NB4 (cell line): Measurements from ENCODE around the gene PIP5K1A.
"Not testable (repeated sequence)": the region's sequence is repeated elsewhere in the genome, so short reads cannot be mapped to it uniquely, and the experiment has no call there.

Experiments
- DNase-seq: peaks from one replicate; pipeline ENCODE4 v3.0.0; 2010; ENCODE audit warnings: low read depth
- H3K4me3 ChIP-seq: one replicate; pipeline ENCODE4 v1.5.1; 2011; ENCODE audit warnings: mild to moderate bottlenecking, low read depth, low read length, moderate library complexity
- MYC ChIP-seq: IDR thresholded peaks from 2 replicates; pipeline ENCODE4 v1.6.1; 2011; ENCODE audit warnings: low read depth, low read length
- POLR2A ChIP-seq: IDR thresholded peaks from 2 replicates; pipeline ENCODE4 v1.6.1; 2011; ENCODE audit warnings: mild to moderate bottlenecking; ENCODE audit not compliant: insufficient read length; ENCODE audit errors: extremely low read depth
- TF ChIP-seq, protein P1 (sequence below): IDR thresholded peaks from 2 replicates; pipeline ENCODE4 v1.6.1; 2011; ENCODE audit warnings: low read depth, low read length
- TF ChIP-seq, protein P2 (sequence below): IDR thresholded peaks from one replicate; pipeline ENCODE4 v1.5.1; 2012; ENCODE audit warnings: low read depth, low read length

PIP5K1A gene

DNA sequence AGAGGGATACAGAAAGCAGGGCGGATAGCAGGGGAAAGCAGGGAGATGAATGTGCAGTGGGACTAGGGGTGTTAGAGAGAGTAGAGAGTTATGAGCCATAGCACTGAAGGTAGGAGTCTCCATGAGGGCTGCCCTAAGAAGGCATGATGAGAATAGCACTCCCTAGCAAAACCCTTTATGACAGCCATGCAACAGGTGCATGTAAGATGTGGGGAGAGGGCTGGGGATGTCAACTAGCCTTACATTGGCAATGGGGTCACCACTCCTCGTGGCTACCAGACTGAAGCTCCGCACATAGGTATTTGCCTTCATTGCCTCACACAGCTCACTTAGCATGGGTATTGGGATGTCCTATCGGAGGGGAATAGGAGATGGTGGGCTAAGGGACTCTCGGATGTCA is 27.2 kb upstream of the PIP5K1A start:
- DNase-seq = no peak
- H3K4me3 ChIP-seq = no peak overlapping the region
- no peak for TF ChIP-seq POLR2A
- TF ChIP-seq, protein P1, sequence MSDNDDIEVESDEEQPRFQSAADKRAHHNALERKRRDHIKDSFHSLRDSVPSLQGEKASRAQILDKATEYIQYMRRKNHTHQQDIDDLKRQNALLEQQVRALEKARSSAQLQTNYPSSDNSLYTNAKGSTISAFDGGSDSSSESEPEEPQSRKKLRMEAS = no peak
- TF ChIP-seq MYC = no peak
- TF ChIP-seq, protein P2, sequence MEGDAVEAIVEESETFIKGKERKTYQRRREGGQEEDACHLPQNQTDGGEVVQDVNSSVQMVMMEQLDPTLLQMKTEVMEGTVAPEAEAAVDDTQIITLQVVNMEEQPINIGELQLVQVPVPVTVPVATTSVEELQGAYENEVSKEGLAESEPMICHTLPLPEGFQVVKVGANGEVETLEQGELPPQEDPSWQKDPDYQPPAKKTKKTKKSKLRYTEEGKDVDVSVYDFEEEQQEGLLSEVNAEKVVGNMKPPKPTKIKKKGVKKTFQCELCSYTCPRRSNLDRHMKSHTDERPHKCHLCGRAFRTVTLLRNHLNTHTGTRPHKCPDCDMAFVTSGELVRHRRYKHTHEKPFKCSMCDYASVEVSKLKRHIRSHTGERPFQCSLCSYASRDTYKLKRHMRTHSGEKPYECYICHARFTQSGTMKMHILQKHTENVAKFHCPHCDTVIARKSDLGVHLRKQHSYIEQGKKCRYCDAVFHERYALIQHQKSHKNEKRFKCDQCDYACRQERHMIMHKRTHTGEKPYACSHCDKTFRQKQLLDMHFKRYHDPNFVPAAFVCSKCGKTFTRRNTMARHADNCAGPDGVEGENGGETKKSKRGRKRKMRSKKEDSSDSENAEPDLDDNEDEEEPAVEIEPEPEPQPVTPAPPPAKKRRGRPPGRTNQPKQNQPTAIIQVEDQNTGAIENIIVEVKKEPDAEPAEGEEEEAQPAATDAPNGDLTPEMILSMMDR = no peak

DNA sequence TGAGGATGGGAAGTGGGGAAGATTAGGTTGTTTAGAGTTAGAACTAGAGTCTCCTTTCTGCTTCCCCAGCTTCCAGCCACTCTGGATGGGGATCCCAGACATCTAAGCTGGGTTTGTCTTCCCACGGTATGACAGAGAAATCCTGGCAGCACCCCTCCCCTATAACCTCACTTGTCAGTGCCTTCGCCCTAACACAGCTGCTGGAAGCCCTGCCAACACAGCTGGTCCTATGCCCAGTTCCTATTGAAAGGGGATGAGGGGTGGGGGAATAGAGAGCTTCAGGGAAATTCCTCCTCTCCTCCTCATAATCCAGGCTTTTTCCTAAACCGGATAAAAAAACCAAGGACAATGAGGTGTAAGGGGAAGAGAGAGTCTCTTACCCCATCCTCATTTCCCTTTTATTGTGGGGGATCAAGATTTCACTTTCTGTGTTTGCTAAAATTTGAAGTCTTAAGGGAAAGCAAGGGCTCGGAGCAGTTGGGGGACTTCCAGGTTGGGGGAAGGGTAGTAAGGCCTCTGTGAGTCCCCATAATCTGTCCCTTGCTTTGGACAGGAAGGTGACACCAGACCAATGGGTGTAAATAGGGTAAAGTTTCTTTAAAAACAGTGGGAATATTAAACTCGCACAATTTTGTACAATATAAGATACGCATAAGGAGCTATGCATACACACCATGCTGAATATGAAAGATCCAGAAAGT is 23.2 kb upstream of the PIP5K1A start:
- no peak for DNase-seq
- no peak overlapping the region for H3K4me3 ChIP-seq
- TF ChIP-seq, protein P1 = no peak
- TF ChIP-seq, protein P2 = no peak
- TF ChIP-seq MYC (no peak), POLR2A (no peak)

DNA sequence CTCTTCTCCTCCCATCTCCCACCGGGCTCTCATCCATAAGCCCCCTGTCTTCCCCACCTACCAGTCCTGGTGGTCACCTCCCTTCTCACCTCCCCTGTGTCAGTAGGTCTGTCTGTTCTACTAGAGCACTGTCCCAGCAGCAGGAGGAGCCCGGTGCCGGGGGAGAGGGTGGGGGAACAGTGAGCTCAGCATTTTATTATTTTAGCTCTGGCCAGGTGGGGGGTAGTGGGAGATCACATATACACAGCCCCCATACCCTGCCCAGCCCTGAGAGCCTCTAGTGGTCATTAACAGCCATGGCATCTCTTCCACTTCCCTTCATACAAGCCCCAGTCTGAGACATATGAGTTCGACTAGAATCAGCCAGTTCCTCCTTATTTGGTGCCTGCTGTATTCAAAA is 22.5 kb upstream of the PIP5K1A start, which contains the start of gene TMOD4:
TSS of gene TMOD4 (minus strand) at position 119 of the 400 bp plus-strand sequence. CDS start 1,106 bp downstream, outside the sequence.
- no peak within 1 kb of the TSS for H3K4me3 ChIP-seq
- DNase-seq = peak; percentile 49
- TF ChIP-seq, protein P2 = peak; percentile 56
- no peak for TF ChIP-seq MYC

DNA sequence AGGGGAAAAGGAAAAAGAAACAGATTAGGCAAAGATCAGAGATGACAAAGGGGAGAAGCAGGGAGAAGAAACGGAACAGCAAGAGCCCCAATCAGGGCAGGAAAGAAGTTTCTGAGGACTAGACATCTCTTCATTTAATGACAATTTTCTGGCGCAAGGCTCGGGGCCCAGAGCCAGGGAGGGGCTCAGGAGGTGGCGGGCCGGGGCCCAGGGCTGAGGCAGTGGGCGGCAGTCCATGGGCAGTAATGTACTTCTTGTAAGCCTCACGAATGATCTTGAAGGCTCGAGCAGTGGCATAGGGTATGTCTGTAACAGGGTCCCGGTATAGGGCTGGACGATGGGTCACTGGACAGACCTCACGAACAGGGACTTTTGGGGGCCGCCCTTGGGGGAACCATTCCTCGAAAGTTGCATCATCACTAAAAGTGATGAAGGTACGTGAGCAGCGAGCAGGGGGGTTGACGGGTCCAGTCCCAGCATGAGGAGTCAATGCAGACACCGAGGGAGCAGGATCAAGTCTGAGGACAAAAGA is 21.8 kb upstream of the PIP5K1A start:
- no peak overlapping the region for H3K4me3 ChIP-seq
- DNase-seq = no peak
- TF ChIP-seq MYC (no peak), POLR2A (no peak)
- TF ChIP-seq, protein P1 = no peak
- TF ChIP-seq, protein P2 = no peak

DNA sequence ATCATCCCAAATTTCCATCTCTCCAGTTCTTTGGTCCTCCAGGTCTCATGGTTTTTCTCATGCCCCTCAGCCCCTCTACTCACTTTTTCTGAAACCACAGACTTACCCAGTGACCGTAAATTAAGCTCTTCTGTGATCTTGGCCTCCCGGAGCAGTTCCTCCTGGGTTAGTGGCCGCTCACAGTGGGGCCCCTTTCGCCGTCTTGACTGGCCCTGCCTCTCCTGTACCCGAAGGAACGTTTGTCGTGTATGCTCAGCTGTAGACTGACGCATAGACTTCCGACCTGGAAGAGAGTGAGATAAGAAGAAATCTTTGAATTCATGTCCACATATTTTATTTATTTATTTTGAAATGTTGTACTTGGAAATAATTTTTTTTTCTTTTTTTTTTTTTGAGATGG is 14.1 kb upstream of the PIP5K1A start:
- DNase-seq = no peak
- H3K4me3 ChIP-seq = no peak overlapping the region
- TF ChIP-seq MYC = no peak
- no peak for TF ChIP-seq POLR2A
- TF ChIP-seq, protein P1 = no peak
- TF ChIP-seq, protein P2 = no peak

DNA sequence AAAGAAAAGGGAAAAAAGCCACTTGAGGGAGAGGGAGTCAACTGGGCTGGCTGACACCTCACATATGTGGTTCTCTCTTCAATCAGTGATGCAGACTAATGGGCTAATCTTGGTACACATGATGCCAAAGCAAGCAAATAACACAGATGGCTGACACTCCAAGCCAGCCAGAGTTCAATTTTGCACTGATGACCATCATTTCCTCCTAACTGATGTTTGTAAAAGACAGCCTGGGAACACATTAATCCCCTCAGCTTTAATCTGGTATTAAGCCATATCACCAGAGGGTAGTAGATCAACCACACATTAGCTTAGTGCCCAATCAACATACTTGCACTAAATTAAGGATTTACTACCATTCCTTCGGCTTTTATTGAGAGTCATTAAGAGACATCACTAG is 11.1 kb upstream of the PIP5K1A start:
- no peak for TF ChIP-seq MYC
- no peak for DNase-seq
- H3K4me3 ChIP-seq = no peak overlapping the region

DNA sequence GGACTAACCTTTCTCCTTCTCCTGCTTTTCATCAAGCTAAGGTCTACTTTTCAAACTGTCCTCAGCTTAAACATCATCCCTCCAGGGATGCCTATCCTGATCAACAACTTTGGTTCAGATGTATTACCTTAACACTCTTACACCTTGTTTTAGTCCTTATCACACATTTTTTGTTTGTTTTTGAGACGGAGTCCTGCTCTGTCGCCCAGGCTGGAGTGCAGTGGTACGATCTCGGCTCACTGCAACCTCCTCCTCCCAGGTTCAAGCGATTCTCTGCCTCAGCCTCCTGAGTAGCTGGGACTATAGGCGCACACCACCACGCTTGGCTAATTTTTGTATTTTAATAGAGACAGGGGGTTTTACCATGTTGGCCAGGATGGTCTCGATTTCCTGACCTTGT is 9.7 kb upstream of the PIP5K1A start:
- not testable (repeated sequence) for DNase-seq
- peak overlapping the region; percentile 96 for H3K4me3 ChIP-seq
